Measurements from ENCODE around the gene YBX2.

- no peak for TF ChIP-seq CTCF (IDR thresholded peaks at IDR 0.05)
- TF ChIP-seq POLR2A (IDR thresholded peaks at IDR 0.05): no peak
Measured at GRCh38 chr17:7313890-7314718, 19.7 kb upstream of the YBX2 start.

All from body of pancreas (tissue), 4 donors.